HEK293 (cell line): ENCODE data around the gene QRICH1.

Experiments
- CTCF ChIA-PET: fragments of 350-600 bp; formaldehyde crosslinking; extraction: SDS; loops from one replicate; lab custom pipeline; 2021; ENCODE audit warnings: antibody characterized with exemption; lab: Yijun Ruan, JAX
- POLR2A ChIA-PET: fragments of 300-600 bp; formaldehyde crosslinking; extraction: SDS; loops from one replicate; lab custom pipeline; 2020; ENCODE audit warnings: antibody characterized with exemption, inconsistent platforms; lab: Yijun Ruan, JAX
- H3K27ac ChIP-seq: fragments of 200-500 bp; sonication (Bioruptor generic); 2 replicates; pipeline ENCODE4 v1.5.1; 2014; ENCODE audit warnings: low read depth, low read length, control low read depth, inconsistent platforms; ENCODE audit errors: extremely low read depth
- H3K36me3 ChIP-seq, 2 experiments: fragments of 200-500 bp in 1 of 2; sonication (Bioruptor generic) in 1 of 2; 1 replicate in 1 of 2; 2 replicates in 1 of 2; pipeline ENCODE4 v1.5.1; 2014 to 2017; ENCODE audit warnings: inconsistent platforms in 2 of 2, low read length in 2 of 2; ENCODE audit not compliant: control insufficient read depth in 2 of 2, insufficient read depth in 1 of 2
- H3K4me1 ChIP-seq: fragments of 200-500 bp; sonication (Bioruptor generic); 2 replicates; pipeline ENCODE4 v1.5.1; 2014; ENCODE audit warnings: mild to moderate bottlenecking, low read length, inconsistent platforms; ENCODE audit not compliant: control insufficient read depth, insufficient read depth
- H3K4me3 ChIP-seq: 2 replicates; pipeline ENCODE4 v1.5.1; 2011; ENCODE audit warnings: low read depth, mild to moderate bottlenecking, control low read depth, low read length, moderate library complexity
- H3K9me3 ChIP-seq: fragments of 200-500 bp; sonication (Bioruptor generic); 2 replicates; pipeline ENCODE4 v1.5.1; 2014; ENCODE audit warnings: low read depth, low read length, inconsistent platforms; ENCODE audit not compliant: control insufficient read depth, insufficient read depth
- GLIS2 ChIP-seq: fragments of 450-650 bp; formaldehyde crosslinking; IDR thresholded peaks from 2 replicates; pipeline ENCODE4 v1.5.1; 2016; ENCODE audit warnings: missing biosample characterization, missing genetic modification characterization
- HOXC10 ChIP-seq: sonication (generic); formaldehyde crosslinking; IDR thresholded peaks from 2 replicates; pipeline ENCODE4 v1.8.1; 2023; ENCODE audit warnings: mild to moderate bottlenecking, missing genetic modification reagents
- RBAK ChIP-seq: fragments of 450-650 bp; formaldehyde crosslinking; IDR thresholded peaks from 2 replicates; pipeline ENCODE4 v1.5.1; 2016; ENCODE audit warnings: missing biosample characterization, missing genetic modification characterization
- REPIN1 ChIP-seq: fragments of 450-650 bp; formaldehyde crosslinking; IDR thresholded peaks from 2 replicates; pipeline ENCODE4 v1.5.1; 2017; ENCODE audit warnings: missing biosample characterization, missing genetic modification characterization, low read depth
- SP7 ChIP-seq: fragments of 450-650 bp; formaldehyde crosslinking; IDR thresholded peaks from 2 replicates; pipeline ENCODE4 v1.5.1; 2016; ENCODE audit warnings: missing biosample characterization, missing genetic modification characterization
- ZBTB21 ChIP-seq: fragments of 450-650 bp; formaldehyde crosslinking; IDR thresholded peaks from 2 replicates; pipeline ENCODE4 v1.5.1; 2017; ENCODE audit warnings: missing biosample characterization, missing genetic modification characterization
- ZBTB7A ChIP-seq: fragments of 450-650 bp; formaldehyde crosslinking; IDR thresholded peaks from 2 replicates; pipeline ENCODE4 v1.5.1; 2016; ENCODE audit warnings: low read depth, missing biosample characterization, missing genetic modification characterization
- ZBTB8A ChIP-seq: fragments of 450-650 bp; formaldehyde crosslinking; IDR thresholded peaks from 2 replicates; pipeline ENCODE4 v1.5.1; 2016; ENCODE audit warnings: missing biosample characterization, missing genetic modification characterization
- ZFHX2 ChIP-seq: fragments of 450-650 bp; formaldehyde crosslinking; conservative IDR thresholded peaks from 2 replicates; pipeline ENCODE4 v1.5.1; 2016; ENCODE audit warnings: missing biosample characterization, missing genetic modification characterization
- ZFP3 ChIP-seq: fragments of 450-650 bp; formaldehyde crosslinking; IDR thresholded peaks from 2 replicates; pipeline ENCODE4 v1.5.1; 2016; ENCODE audit warnings: low read depth, missing biosample characterization, missing genetic modification characterization
- ZFP41 ChIP-seq: fragments of 450-650 bp; formaldehyde crosslinking; IDR thresholded peaks from 2 replicates; pipeline ENCODE4 v1.5.1; 2016; ENCODE audit warnings: missing biosample characterization, missing genetic modification characterization, borderline replicate concordance
- ZIC2 ChIP-seq: fragments of 450-650 bp; formaldehyde crosslinking; IDR thresholded peaks from 2 replicates; pipeline ENCODE4 v1.5.1; 2016; ENCODE audit warnings: missing biosample characterization, missing genetic modification characterization
- ZNF169 ChIP-seq: fragments of 450-650 bp; formaldehyde crosslinking; IDR thresholded peaks from 2 replicates; pipeline ENCODE4 v1.5.1; 2016; ENCODE audit warnings: missing biosample characterization, missing genetic modification characterization
- ZNF202 ChIP-seq: fragments of 450-650 bp; formaldehyde crosslinking; IDR thresholded peaks from 2 replicates; pipeline ENCODE4 v1.5.1; 2016; ENCODE audit warnings: missing biosample characterization, missing genetic modification characterization, borderline replicate concordance
- ZNF221 ChIP-seq: fragments of 450-650 bp; formaldehyde crosslinking; IDR thresholded peaks from 2 replicates; pipeline ENCODE4 v1.5.1; 2017; ENCODE audit warnings: missing biosample characterization, missing genetic modification characterization, borderline replicate concordance
- ZNF311 ChIP-seq: fragments of 450-650 bp; formaldehyde crosslinking; IDR thresholded peaks from 2 replicates; pipeline ENCODE4 v1.5.1; 2017; ENCODE audit warnings: missing biosample characterization, missing genetic modification characterization, borderline replicate concordance
- ZNF391 ChIP-seq: fragments of 450-650 bp; formaldehyde crosslinking; IDR thresholded peaks from 2 replicates; pipeline ENCODE4 v1.5.1; 2016; ENCODE audit warnings: low read depth, missing biosample characterization, missing genetic modification characterization, borderline replicate concordance
- ZNF426 ChIP-seq: fragments of 450-650 bp; formaldehyde crosslinking; IDR thresholded peaks from 2 replicates; pipeline ENCODE4 v1.5.1; 2017; ENCODE audit warnings: missing biosample characterization, missing genetic modification characterization, mild to moderate bottlenecking, inconsistent platforms, moderate library complexity
- ZNF48 ChIP-seq: fragments of 450-650 bp; formaldehyde crosslinking; IDR thresholded peaks from 2 replicates; pipeline ENCODE4 v1.5.1; 2016; ENCODE audit warnings: missing biosample characterization, missing genetic modification characterization
- ZNF521 ChIP-seq: fragments of 450-650 bp; formaldehyde crosslinking; IDR thresholded peaks from 2 replicates; pipeline ENCODE4 v1.5.1; 2017; ENCODE audit warnings: missing biosample characterization, mild to moderate bottlenecking, missing genetic modification characterization
- ZNF544 ChIP-seq: fragments of 450-650 bp; formaldehyde crosslinking; IDR thresholded peaks from 2 replicates; pipeline ENCODE4 v1.5.0; 2017; ENCODE audit warnings: missing biosample characterization, missing genetic modification characterization
- ZNF561 ChIP-seq: fragments of 450-650 bp; IDR thresholded peaks from 2 replicates; pipeline ENCODE4 v1.5.1; 2018; ENCODE audit warnings: missing biosample characterization, missing genetic modification characterization, borderline replicate concordance
- ZNF626 ChIP-seq: fragments of 450-650 bp; sonication (Bioruptor Pico); formaldehyde crosslinking; IDR thresholded peaks from 2 replicates; pipeline ENCODE4 v1.5.1; 2018; ENCODE audit warnings: missing biosample characterization, missing genetic modification characterization, inconsistent platforms
- ZNF791 ChIP-seq: fragments of 450-650 bp; formaldehyde crosslinking; IDR thresholded peaks from 2 replicates; pipeline ENCODE4 v1.5.1; 2016; ENCODE audit warnings: missing biosample characterization, missing genetic modification characterization
- TF ChIP-seq, protein P1 (sequence below): fragments of 450-650 bp; formaldehyde crosslinking; IDR thresholded peaks from 2 replicates; pipeline ENCODE4 v1.5.1; 2016; ENCODE audit warnings: missing biosample characterization, missing genetic modification characterization
- TF ChIP-seq, protein P2 (sequence below): fragments of 450-650 bp; formaldehyde crosslinking; IDR thresholded peaks from 2 replicates; pipeline ENCODE4 v1.5.1; 2016; ENCODE audit warnings: missing biosample characterization, missing genetic modification characterization
- TF ChIP-seq, protein P3 (sequence below): fragments of 450-650 bp; formaldehyde crosslinking; IDR thresholded peaks from 2 replicates; pipeline ENCODE4 v1.5.1; 2017; ENCODE audit warnings: missing biosample characterization, missing genetic modification characterization
- TF ChIP-seq, protein P4 (sequence below): fragments of 450-650 bp; formaldehyde crosslinking; IDR thresholded peaks from 2 replicates; pipeline ENCODE4 v1.5.1; 2016; ENCODE audit warnings: missing biosample characterization, missing genetic modification characterization
- TF ChIP-seq, protein P5 (sequence below): fragments of 450-650 bp; formaldehyde crosslinking; IDR thresholded peaks from 2 replicates; pipeline ENCODE4 v1.5.1; 2016; ENCODE audit warnings: missing biosample characterization, missing genetic modification characterization, low read depth

Gene QRICH1, protein sequence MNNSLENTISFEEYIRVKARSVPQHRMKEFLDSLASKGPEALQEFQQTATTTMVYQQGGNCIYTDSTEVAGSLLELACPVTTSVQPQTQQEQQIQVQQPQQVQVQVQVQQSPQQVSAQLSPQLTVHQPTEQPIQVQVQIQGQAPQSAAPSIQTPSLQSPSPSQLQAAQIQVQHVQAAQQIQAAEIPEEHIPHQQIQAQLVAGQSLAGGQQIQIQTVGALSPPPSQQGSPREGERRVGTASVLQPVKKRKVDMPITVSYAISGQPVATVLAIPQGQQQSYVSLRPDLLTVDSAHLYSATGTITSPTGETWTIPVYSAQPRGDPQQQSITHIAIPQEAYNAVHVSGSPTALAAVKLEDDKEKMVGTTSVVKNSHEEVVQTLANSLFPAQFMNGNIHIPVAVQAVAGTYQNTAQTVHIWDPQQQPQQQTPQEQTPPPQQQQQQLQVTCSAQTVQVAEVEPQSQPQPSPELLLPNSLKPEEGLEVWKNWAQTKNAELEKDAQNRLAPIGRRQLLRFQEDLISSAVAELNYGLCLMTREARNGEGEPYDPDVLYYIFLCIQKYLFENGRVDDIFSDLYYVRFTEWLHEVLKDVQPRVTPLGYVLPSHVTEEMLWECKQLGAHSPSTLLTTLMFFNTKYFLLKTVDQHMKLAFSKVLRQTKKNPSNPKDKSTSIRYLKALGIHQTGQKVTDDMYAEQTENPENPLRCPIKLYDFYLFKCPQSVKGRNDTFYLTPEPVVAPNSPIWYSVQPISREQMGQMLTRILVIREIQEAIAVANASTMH

DNA sequence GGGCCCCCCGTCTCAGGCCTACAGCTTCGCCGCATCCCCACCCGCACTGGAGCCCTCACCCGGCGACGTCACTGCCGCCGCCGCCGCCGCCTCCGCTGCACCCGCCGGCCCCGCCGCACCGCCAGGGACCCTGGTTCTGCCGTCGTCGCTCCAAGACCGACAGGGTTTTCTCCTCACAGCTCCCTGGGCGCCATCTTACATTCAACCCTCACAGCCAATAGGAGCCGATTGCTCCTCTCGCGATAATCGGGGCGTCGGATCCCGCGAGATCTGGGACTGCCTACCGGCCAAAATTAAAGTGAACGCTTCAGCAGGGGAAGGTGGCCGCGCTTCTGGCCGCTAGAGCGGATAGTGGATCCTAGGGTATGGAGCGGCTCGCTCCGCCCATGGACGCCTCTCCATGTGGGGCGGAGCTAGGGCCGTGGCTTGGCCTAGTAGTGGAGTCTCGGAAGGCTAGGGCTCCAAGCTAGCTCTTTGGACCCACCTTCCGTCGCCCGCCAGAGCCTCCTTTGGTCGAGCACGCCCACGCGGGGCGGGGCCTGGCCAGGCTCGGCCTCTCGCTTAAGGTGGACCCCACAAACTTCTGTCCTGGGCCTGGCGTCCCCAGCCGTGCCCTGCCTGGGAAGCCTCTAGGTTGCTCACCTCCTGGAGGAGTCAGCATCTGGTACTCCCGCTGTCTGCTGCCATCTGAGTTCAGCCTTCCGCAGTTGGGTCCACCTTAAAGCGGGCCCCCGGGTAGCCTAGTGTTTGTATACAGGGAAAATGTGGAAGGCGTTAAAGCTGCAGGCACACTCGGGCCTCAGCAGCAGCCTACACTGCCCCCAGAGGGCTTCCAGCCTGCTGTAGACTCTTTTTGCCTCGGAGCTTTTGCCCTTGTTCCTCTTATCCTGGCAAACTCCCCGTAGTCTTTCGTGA is at the start of gene QRICH1:
QRICH1 (minus strand) TSS at position 219 of the 915 bp plus-strand sequence. CDS start 17,054 bp downstream, outside the sequence.
- peak within 1 kb of the TSS; percentile 86 for H3K27ac ChIP-seq
- H3K4me3 ChIP-seq: peak within 1 kb of the TSS; percentile 93
- H3K36me3 ChIP-seq: peaks cover 15 to 44% of the 10 kb centered on the region in 2 experiments
- H3K9me3 ChIP-seq: no peaks in the 10 kb centered on the region
- CTCF ChIA-PET: interaction anchor here (0.6 to 3.3 kb wide), 9 partner anchors 10 to 445 kb away, joined by 3 to 8 read pairs (median 4); no protein-coding TSS in a partner anchor
- peaks cover 3% of the 10 kb centered on the region; the same call in 1 of the 2 replicates for H3K4me1 ChIP-seq
- POLR2A ChIA-PET: interaction anchor here (0.5 to 3.1 kb wide), 24 partner anchors 10 to 335 kb away, joined by 3 to 35 read pairs (median 6); partner anchors contain the start of genes GPX1, IMPDH2, LAMB2 and NDUFAF3
- TF ChIP-seq REPIN1 (no peak), GLIS2 (peak; percentile 66), ZBTB21 (no peak), HOXC10 (CRISPR knock-in tag) (no peak), ZNF311 (tag by site-specific recombination) (no peak), ZBTB7A (no peak), ZNF48 (no peak), ZNF169 (tag by site-specific recombination) (no peak), ZNF521 (no peak), ZNF561 (peak; percentile 91), ZNF426 (tag by site-specific recombination) (no peak), ZFHX2 (tag by site-specific recombination) (peak; percentile 72), ZNF202 (tag by site-specific recombination) (no peak), SP7 (tag by site-specific recombination) (peak; percentile 56), ZFP41 (no peak), RBAK (no peak), ZNF791 (tag by site-specific recombination) (no peak), ZBTB8A (tag by site-specific recombination) (peak; percentile 93), ZNF391 (peak; percentile 46; the same call in 1 of the 2 replicates), ZNF221 (tag by site-specific recombination) (no peak), ZNF544 (tag by site-specific recombination) (no peak), ZNF626 (tag by site-specific recombination) (no peak), ZFP3 (tag by site-specific recombination) (no peak), ZIC2 (peak; percentile 49)
- TF ChIP-seq, protein P1, sequence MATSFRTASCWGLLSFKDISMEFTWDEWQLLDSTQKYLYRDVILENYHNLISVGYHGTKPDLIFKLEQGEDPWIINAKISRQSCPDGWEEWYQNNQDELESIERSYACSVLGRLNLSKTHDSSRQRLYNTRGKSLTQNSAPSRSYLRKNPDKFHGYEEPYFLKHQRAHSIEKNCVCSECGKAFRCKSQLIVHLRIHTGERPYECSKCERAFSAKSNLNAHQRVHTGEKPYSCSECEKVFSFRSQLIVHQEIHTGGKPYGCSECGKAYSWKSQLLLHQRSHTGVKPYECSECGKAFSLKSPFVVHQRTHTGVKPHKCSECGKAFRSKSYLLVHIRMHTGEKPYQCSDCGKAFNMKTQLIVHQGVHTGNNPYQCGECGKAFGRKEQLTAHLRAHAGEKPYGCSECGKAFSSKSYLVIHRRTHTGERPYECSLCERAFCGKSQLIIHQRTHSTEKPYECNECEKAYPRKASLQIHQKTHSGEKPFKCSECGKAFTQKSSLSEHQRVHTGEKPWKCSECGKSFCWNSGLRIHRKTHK: no peak
- TF ChIP-seq, protein P2, sequence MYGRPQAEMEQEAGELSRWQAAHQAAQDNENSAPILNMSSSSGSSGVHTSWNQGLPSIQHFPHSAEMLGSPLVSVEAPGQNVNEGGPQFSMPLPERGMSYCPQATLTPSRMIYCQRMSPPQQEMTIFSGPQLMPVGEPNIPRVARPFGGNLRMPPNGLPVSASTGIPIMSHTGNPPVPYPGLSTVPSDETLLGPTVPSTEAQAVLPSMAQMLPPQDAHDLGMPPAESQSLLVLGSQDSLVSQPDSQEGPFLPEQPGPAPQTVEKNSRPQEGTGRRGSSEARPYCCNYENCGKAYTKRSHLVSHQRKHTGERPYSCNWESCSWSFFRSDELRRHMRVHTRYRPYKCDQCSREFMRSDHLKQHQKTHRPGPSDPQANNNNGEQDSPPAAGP (tag by site-specific recombination): peak; percentile 61
- TF ChIP-seq, protein P3, sequence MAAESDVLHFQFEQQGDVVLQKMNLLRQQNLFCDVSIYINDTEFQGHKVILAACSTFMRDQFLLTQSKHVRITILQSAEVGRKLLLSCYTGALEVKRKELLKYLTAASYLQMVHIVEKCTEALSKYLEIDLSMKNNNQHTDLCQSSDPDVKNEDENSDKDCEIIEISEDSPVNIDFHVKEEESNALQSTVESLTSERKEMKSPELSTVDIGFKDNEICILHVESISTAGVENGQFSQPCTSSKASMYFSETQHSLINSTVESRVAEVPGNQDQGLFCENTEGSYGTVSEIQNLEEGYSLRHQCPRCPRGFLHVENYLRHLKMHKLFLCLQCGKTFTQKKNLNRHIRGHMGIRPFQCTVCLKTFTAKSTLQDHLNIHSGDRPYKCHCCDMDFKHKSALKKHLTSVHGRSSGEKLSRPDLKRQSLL (tag by site-specific recombination): peak; percentile 83
- TF ChIP-seq, protein P4, sequence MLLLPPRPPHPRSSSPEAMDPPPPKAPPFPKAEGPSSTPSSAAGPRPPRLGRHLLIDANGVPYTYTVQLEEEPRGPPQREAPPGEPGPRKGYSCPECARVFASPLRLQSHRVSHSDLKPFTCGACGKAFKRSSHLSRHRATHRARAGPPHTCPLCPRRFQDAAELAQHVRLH: no peak
- TF ChIP-seq, protein P5, sequence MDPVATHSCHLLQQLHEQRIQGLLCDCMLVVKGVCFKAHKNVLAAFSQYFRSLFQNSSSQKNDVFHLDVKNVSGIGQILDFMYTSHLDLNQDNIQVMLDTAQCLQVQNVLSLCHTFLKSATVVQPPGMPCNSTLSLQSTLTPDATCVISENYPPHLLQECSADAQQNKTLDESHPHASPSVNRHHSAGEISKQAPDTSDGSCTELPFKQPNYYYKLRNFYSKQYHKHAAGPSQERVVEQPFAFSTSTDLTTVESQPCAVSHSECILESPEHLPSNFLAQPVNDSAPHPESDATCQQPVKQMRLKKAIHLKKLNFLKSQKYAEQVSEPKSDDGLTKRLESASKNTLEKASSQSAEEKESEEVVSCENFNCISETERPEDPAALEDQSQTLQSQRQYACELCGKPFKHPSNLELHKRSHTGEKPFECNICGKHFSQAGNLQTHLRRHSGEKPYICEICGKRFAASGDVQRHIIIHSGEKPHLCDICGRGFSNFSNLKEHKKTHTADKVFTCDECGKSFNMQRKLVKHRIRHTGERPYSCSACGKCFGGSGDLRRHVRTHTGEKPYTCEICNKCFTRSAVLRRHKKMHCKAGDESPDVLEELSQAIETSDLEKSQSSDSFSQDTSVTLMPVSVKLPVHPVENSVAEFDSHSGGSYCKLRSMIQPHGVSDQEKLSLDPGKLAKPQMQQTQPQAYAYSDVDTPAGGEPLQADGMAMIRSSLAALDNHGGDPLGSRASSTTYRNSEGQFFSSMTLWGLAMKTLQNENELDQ (tag by site-specific recombination): no peak
